WTC11 (cell line): ENCODE results near the gene GPR101. TPM values are rescaled to one million over a fixed set of nuclear protein-coding genes. Genes with fewer than 3 reads are reported as not detected.

Source experiments
- ATAC-seq: fragments of 200-7000 bp; cut with Tn5 transposase; 2 replicates; pipeline ENCODE4 v1.10.0; 2021; ENCODE audit warnings: mild to moderate bottlenecking, moderate library complexity
- CTCF ChIA-PET: fragments of 300-600 bp; sonication (Branson Sonifier 250); formaldehyde crosslinking; loops from one replicate; lab custom pipeline; 2021; ENCODE audit warnings: antibody characterized with exemption; lab: Charles Lee
- POLR2A ChIA-PET: fragments of 350-600 bp; sonication (Branson Sonifier 250); formaldehyde crosslinking; loops from one replicate; lab custom pipeline; 2021; ENCODE audit warnings: antibody characterized with exemption; lab: Charles Lee
- DNase-seq: peaks from one replicate; pipeline ENCODE4 v3.0.0; 2021; ENCODE audit warnings: low spot score
- H3K27ac Mint-ChIP-seq: 2 replicates; pipeline ENCODE4 v1.8.0; 2021; ENCODE audit warnings: mixed read lengths
- H3K27me3 Mint-ChIP-seq: 2 replicates; pipeline ENCODE4 v1.8.0; 2021; ENCODE audit warnings: low read depth, mild to moderate bottlenecking, moderate library complexity, mixed read lengths
- H3K36me3 Mint-ChIP-seq: 2 replicates; pipeline ENCODE4 v1.8.0; 2021; ENCODE audit warnings: mixed read lengths
- H3K4me1 Mint-ChIP-seq: 2 replicates; pipeline ENCODE4 v1.8.0; 2022; ENCODE audit warnings: mixed read lengths
- H3K4me3 Mint-ChIP-seq: 2 replicates; pipeline ENCODE4 v1.8.0; 2021; ENCODE audit warnings: mild to moderate bottlenecking, moderate library complexity, mixed read lengths
- H3K9me3 Mint-ChIP-seq: 2 replicates; pipeline ENCODE4 v1.8.0; 2021; ENCODE audit warnings: mixed read lengths
- AR ChIP-seq: fragments of 250-450 bp; sonication (Bioruptor Pico); IDR thresholded peaks from 2 replicates; pipeline ENCODE4 v1.9.0; 2021; ENCODE audit warnings: mild to moderate bottlenecking
- ATF2 ChIP-seq: sonication (generic); formaldehyde crosslinking; IDR thresholded peaks from 2 replicates; pipeline ENCODE4 v1.8.1; 2022; ENCODE audit warnings: low read depth, missing genetic modification reagents, borderline replicate concordance
- CTCF ChIP-seq: fragments of 200-600 bp; IDR thresholded peaks from 2 replicates; pipeline ENCODE4 v1.8.0; 2022; ENCODE audit warnings: antibody characterized with exemption
- ERG ChIP-seq: fragments of 250-450 bp; sonication (Bioruptor Pico); IDR thresholded peaks from 2 replicates; pipeline ENCODE4 v1.8.0; 2021; ENCODE audit warnings: mild to moderate bottlenecking
- ETV6 ChIP-seq: sonication (generic); formaldehyde crosslinking; IDR thresholded peaks from 2 replicates; pipeline ENCODE4 v1.8.1; 2022; ENCODE audit warnings: mild to moderate bottlenecking, missing genetic modification reagents
- FOXJ3 ChIP-seq: sonication (generic); formaldehyde crosslinking; IDR thresholded peaks from 2 replicates; pipeline ENCODE4 v1.9.0; 2021; ENCODE audit warnings: missing genetic modification reagents, mild to moderate bottlenecking, borderline replicate concordance
- GRHL2 ChIP-seq: fragments of 250-450 bp; sonication (Bioruptor Pico); IDR thresholded peaks from 2 replicates; pipeline ENCODE4 v1.8.0; 2022; ENCODE audit warnings: mild to moderate bottlenecking, moderate library complexity; ENCODE audit not compliant: insufficient replicate concordance, severe bottlenecking
- IRF1 ChIP-seq: sonication (generic); formaldehyde crosslinking; IDR thresholded peaks from 2 replicates; pipeline ENCODE4 v1.8.0; 2023; ENCODE audit warnings: missing genetic modification reagents
- KAT7 ChIP-seq: sonication (generic); formaldehyde crosslinking; IDR thresholded peaks from 2 replicates; pipeline ENCODE4 v1.8.1; 2023; ENCODE audit warnings: missing genetic modification reagents, mild to moderate bottlenecking, borderline replicate concordance
- MAX ChIP-seq: sonication (generic); formaldehyde crosslinking; IDR thresholded peaks from 2 replicates; pipeline ENCODE4 v1.8.0; 2022; ENCODE audit warnings: mild to moderate bottlenecking, missing genetic modification reagents
- MXD4 ChIP-seq: fragments of 250-450 bp; sonication (Bioruptor Pico); IDR thresholded peaks from 2 replicates; pipeline ENCODE4 v1.8.0; 2021; ENCODE audit warnings: mild to moderate bottlenecking, moderate library complexity, borderline replicate concordance
- PRDM15 ChIP-seq: sonication (generic); formaldehyde crosslinking; IDR thresholded peaks from 2 replicates; pipeline ENCODE4 v1.8.0; 2022; ENCODE audit warnings: missing genetic modification reagents
- STAT6 ChIP-seq: sonication (generic); formaldehyde crosslinking; conservative IDR thresholded peaks from 2 replicates; pipeline ENCODE4 v1.8.1; 2023; ENCODE audit warnings: mild to moderate bottlenecking, low read depth, missing genetic modification reagents, moderate library complexity
- TP53 ChIP-seq: sonication (generic); formaldehyde crosslinking; IDR thresholded peaks from 2 replicates; pipeline ENCODE4 v1.8.1; 2023; ENCODE audit warnings: mild to moderate bottlenecking, missing genetic modification reagents
- ZNF423 ChIP-seq: fragments of 250-450 bp; sonication (Bioruptor Pico); IDR thresholded peaks from 2 replicates; pipeline ENCODE4 v2.1.2; 2022; ENCODE audit warnings: mild to moderate bottlenecking, moderate library complexity
- total RNA-seq: library from RNA; stranded (reverse); gene quantifications from 3 replicates; pipeline ENCODE4 v1.2.3, GENCODE V29; 2021

GPR101 gene
- total RNA-seq, 1 experiment from 2014 or later: not detected

- no peak for TF ChIP-seq ERG (CRISPR knock-in tag)
- TF ChIP-seq FOXJ3 (CRISPR knock-in tag): no peak
- no peak for TF ChIP-seq AR (CRISPR knock-in tag)
- TF ChIP-seq CTCF: no peak
- no peak for TF ChIP-seq IRF1 (CRISPR knock-in tag)
- TF ChIP-seq ATF2 (CRISPR knock-in tag): no peak
- TF ChIP-seq TP53: no peak
- TF ChIP-seq, all 79 proteins: peak for 0
Measured at GRCh38 chrX:137032341-137032694, 1.5 kb downstream of the GPR101 start (continued).

- Mint-ChIP-seq H3K4me1 (peaks cover 15% of the 10 kb centered on the region), H3K27me3 (peaks cover 28% of the 10 kb centered on the region), H3K36me3 (no peaks in the 10 kb centered on the region), H3K27ac (no peak overlapping the region)
- POLR2A ChIA-PET: no interaction called here
- TF ChIP-seq MAX (CRISPR knock-in tag): 0 out of 2 replicates have a peak, but pooled peaks have one; percentile 32
- no peak for TF ChIP-seq ZNF423 (CRISPR knock-in tag)
- TF ChIP-seq, all 79 proteins: peak for 1
- CTCF ChIA-PET: no interaction called here
- Mint-ChIP-seq H3K4me3 (no peak overlapping the region), H3K9me3 (no peaks in the 10 kb centered on the region)
- ATAC-seq (peak; percentile 70), DNase-seq (peak; percentile 33)
Measured at GRCh38 chrX:137031517-137032340, 2.1 kb downstream of the GPR101 start.

- Mint-ChIP-seq H3K27ac (no peak overlapping the region), H3K9me3 (no peaks in the 10 kb centered on the region), H3K4me3 (no peak overlapping the region), H3K36me3 (no peaks in the 10 kb centered on the region), H3K4me1 (peaks cover 15% of the 10 kb centered on the region), H3K27me3 (peaks cover 23% of the 10 kb centered on the region)
- ChIA-PET POLR2A (no interaction called here), CTCF (no interaction called here)
- DNase-seq (no peak), ATAC-seq (no peak)
- no peak for TF ChIP-seq GRHL2 (CRISPR knock-in tag)
- TF ChIP-seq MXD4 (CRISPR knock-in tag): no peak
- TF ChIP-seq PRDM15 (CRISPR knock-in tag): no peak
- TF ChIP-seq STAT6: no peak
- TF ChIP-seq ETV6 (CRISPR knock-in tag): no peak
- TF ChIP-seq KAT7 (CRISPR knock-in tag): no peak
Measured at GRCh38 chrX:137031039-137031438, 2.8 kb downstream of the GPR101 start.
